ENCODE data around the gene CARD8.
A peak's percentile ranks its signal among the peaks of the same experiment; 100 is the strongest.

Gene CARD8

DNA sequence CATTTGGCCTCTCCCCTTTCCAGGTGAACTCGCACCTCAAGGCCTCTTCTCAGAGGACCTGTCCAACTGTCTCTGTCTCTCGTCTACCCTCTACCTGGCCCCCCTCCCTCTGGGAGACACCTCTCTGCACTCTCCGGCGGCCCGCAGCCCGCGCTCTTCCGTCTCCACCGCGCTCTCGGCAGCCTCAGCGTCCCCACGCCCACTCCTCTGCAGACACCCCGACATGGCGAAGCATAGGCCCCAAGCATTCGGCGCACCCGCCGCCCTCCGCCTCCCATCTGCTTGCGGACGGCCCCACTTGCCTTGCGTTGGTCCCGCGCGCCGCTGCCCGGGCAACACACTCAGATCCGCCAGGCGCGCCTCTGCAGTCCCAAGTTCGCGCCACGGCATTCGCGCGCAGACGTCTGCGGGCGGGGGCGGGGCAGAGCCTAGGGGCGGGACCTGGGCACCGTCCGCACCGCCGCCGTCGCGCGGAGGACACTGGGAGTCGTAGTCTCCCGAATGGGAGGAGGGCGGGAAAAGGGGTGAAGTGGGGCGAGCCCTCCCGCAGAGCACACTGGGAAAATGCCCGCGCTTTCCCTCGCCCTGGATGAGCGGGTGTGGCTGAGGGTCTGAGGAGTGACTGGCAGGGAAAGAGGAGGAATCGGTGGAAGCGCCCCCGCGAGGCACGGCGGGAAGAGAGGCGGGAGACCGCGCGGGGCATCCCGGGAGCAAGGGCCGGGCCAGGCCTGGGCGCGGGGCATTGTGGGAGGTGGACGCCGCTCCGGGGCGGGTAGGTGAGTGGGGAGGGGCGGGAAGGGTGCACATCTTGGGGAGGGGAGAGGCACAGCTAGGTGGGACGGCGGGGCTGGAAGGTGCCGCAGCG is 85.5 kb downstream of the CARD8 start, which contains the start of the genes LIG1 and ZSWIM9:
Gene LIG1 (minus strand): TSS at position 406 of the 865 bp plus-strand sequence. CDS start 4,778 bp downstream, outside the sequence.
Gene ZSWIM9 (plus strand): TSS at position 742 of the 865 bp plus-strand sequence. CDS start 1,123 bp downstream, outside the sequence.
- TF ChIP-seq, protein P1, sequence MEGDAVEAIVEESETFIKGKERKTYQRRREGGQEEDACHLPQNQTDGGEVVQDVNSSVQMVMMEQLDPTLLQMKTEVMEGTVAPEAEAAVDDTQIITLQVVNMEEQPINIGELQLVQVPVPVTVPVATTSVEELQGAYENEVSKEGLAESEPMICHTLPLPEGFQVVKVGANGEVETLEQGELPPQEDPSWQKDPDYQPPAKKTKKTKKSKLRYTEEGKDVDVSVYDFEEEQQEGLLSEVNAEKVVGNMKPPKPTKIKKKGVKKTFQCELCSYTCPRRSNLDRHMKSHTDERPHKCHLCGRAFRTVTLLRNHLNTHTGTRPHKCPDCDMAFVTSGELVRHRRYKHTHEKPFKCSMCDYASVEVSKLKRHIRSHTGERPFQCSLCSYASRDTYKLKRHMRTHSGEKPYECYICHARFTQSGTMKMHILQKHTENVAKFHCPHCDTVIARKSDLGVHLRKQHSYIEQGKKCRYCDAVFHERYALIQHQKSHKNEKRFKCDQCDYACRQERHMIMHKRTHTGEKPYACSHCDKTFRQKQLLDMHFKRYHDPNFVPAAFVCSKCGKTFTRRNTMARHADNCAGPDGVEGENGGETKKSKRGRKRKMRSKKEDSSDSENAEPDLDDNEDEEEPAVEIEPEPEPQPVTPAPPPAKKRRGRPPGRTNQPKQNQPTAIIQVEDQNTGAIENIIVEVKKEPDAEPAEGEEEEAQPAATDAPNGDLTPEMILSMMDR (IDR thresholded peaks at IDR 0.05; ENCODE audit: borderline replicate concordance, insufficient read depth, low read depth, low read length) = no peak
- H3K4me3 ChIP-seq (ENCODE audit: low read depth, low read length) = peak within 1 kb of the TSS; percentile 79

DNA sequence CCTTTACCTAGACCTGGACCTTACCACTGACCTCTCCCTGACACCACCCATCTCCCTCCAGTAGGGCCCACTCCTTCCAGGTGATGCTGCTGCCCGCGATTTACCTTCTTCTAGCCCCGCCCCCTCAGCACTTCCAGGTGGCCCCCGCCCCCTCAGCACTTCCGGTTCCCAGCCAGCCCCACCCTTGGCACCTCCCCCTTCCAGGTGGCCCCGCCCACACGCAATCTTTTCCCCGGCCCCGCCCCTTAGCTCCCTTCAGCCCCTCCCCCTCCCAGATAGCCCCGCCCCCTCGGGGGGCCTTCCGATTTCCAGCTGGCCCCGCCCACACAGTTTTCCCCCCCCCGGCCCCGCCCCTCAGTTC is 86.2 kb downstream of the CARD8 start:
- peak overlapping the region; percentile 79 for H3K4me3 ChIP-seq (ENCODE audit: low read depth, low read length)
- TF ChIP-seq, protein P1 (IDR thresholded peaks at IDR 0.05; ENCODE audit: borderline replicate concordance, insufficient read depth, low read depth, low read length) = no peak

- H3K4me3 ChIP-seq (ENCODE audit: low read depth, low read length) = no peak overlapping the region
- TF ChIP-seq, protein P1 (IDR thresholded peaks at IDR 0.05; ENCODE audit: borderline replicate concordance, insufficient read depth, low read depth, low read length) = no peak
Observed at GRCh38 chr19:48168689-48169088, 87.0 kb downstream of the CARD8 start.

DNA sequence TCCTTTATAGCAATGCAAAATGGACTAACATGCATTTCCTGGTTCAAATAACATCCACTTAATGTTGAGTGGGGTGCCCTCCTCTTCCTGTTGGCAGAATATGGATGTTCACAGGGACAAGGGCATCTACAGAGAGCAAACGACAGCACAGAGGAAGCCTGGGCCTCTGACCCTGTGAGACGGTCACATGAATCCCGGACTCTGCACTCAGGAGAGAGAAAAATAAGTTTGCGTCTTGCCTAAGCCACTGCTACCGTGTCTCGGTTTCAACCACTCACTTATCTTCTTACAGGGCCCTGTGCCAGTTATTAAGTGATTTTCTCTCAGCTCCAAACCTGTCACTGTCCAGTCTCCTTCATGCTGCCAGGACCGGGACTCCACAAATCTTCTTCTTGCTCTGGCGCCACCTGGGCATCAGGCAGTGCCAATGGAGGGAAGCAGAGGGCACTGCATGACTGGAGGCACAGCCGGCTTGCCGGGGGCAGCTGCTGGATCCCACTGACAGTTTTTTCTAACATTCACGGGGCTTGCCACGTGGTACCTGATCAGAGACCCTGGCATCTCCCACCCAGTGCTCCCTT is 97.4 kb downstream of the CARD8 start:
- TF ChIP-seq, protein P1 (IDR thresholded peaks at IDR 0.05; ENCODE audit: borderline replicate concordance, insufficient read depth, low read depth, low read length) = no peak
- no peak overlapping the region for H3K4me3 ChIP-seq (ENCODE audit: low read depth, low read length)

All from GM12875 (cell line).